AG08395 (cell line): Measurements from ENCODE around the gene CCDC3.
A peak's percentile ranks its signal among the peaks of the same experiment; 100 is the strongest.

Source experiments
- DNase-seq: peaks from one replicate; pipeline ENCODE4 v3.0.0; 2012; ENCODE audit warnings: mixed read lengths, low spot score

Gene CCDC3

DNA sequence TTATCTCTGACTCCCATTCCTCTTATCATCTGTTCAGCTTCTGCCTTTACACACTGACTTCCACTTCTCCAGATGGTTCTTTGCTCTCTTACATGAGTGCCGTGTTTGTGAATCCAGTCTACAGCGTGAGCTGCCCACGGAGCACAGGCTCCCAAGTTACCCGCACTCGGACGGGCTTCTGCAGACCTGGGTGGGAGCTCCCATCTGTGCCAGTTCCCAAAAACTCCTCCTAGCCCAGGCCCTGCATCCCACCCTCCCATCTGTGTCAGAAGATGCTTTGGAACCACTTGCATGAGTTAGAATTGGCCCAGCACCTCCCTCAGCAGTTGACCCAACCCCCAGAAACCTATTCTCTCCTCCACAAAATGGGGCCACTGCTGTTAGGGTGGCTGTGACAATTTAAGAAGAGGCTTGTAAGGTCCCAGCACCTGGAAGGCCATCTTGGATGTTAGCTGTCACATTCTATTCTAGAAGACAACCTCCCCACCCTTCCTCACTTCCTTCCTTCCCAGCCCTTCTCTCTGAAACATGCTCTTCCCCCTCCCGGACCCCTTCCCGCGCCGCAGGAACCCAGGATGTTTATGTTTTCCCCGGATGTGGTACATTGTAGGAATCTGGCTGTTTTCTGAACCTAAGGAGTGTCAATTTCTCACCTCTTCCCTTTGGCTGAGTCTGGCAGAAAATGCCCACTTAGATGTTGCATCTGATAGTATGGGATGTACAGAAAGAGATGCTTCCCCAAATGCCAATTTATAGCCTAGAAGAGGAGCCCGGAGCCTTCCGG lies 79.2 kb downstream of the CCDC3 start:
- no peak for DNase-seq

DNA sequence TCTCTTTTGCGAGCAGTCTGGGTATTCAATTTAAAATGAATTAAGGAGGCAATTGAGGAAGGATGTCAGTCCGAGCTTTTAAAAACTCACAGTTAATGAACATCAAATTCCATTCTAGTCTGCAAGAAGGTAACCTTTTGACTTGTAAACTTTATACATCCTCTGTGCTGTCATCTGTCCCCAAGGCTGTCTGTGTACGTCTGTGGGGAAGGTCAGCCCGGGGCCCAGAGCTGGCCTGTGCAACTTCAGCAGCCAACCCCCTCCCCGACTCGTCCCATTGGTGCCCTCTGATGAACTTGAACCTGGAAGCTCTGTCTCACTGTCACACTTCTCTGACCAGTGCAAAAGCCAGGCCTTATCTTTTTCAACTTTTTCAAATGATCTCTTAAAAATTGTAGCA lies 80.3 kb downstream of the CCDC3 start:
- DNase-seq = no peak

DNA sequence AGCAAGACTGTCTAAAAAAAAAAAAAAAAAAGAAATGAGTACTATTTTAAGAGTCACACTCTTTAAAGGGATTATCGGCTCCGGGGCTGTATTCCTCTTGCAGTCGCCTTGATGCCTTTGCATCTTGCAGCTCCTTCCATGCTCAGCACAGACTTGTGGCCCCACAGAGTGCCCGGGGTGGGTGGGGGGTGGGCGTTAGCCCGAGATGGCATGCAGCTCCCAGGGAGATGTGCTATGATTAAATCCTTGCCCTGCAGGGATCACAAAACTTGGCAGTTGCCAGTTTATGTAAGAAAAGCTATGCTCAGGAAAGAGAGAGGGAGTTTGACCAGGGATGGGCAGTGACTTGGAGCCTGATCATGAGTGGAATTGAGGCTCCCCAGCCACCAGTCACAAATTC lies 81.9 kb downstream of the CCDC3 start:
- DNase-seq = no peak

DNA sequence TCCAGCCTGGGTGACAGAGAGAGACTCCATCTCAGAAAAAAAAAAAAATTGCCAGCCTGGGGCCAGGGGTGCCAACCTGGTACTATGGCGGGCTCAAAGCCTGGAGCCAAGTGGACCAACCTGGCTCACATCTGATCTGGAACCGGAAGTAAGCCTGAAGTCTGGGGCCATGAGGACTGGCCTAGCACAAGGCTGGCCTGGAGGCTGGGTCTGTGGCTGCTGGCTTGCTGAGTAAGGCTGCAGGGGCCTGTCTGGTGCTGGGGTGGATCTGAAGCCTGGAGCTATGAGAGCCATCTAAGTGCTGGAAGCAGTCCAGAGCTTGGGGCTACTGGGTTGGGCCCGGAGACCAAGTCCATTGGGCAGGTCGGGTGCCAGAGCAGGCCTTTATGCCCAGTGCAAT lies 84.9 kb downstream of the CCDC3 start:
- DNase-seq = no peak

DNA sequence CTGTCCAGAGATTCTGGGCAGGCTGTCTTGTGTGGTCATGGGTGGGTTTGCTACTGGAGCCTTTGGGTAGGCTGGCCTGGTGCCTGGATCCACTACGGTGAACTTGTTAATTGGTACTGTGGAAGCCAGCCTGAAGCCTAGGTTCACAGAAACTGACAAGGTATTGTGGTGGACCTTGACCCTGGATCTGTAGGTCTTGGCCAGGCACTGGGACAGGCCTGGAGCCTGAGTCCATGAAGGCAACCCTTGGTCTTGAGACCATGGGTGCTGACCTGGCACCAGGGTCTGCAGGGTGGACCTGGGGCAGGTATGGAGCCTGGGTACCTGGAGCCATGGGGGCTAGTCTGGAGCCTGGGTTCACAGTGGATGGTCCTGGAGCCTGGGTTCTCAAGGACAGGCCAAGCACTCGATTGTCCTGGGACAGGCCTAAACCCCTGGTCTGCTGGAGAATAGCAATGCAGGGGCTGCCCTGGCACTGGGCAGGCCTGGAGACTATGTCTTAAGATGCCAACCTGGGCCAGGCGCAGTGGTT lies 85.8 kb downstream of the CCDC3 start:
- DNase-seq = no peak

DNA sequence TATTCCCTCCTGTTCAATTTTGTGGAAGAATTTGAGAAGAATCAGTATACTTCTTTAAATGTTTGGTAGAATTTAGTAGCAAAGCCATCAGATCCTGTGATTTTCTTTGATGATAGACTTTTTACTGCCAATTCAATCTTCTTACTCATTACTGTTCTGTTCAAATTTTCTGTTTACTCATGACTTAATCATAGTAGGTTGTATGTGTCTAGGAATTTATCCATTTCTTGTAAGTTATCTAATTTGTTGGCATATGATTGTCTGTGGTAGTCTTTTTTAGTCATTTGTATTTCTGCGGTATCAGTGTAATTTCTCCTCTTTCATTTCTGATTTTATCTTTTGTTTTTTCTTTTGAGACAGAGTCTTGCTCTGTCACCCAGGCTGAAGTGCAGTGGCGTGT lies 87.4 kb downstream of the CCDC3 start:
- DNase-seq = no peak

DNA sequence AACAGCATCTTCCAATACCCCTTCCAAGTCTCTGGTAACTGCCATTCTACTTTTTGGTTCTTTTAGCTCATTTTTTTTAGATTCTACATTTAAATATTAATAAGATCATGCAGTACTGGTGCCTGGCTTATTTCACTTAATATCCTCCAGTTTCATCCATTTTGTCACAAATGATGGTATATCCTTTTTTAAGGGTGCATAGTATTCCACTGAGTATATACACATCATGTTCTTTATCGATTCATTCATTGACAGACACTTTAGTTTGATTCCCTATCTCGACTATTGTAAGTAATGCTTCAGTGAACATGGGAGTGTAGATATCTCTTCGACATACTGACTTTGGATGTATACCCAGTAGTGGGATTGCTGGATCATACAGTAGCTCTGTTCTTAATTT lies 89.7 kb downstream of the CCDC3 start:
- no peak for DNase-seq

DNA sequence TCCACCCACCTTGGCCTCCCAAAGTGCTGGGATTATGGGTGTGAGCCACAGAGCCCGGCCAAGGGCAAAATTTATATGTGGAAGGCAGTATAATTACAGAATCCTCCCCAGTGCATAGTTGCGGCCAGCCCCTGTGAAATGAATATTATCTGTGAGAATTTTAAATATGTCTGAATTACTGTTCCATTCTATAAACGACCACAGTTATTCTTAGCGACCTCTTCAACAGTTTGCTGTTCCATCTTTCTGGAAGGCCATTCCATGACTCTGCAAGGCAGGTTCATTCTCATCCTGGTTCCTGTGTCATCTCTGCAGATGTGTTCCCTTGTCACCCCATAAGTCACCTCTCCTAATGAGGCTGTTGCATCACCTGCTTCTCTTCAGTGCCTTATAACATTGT lies 90.7 kb downstream of the CCDC3 start:
- no peak for DNase-seq

DNA sequence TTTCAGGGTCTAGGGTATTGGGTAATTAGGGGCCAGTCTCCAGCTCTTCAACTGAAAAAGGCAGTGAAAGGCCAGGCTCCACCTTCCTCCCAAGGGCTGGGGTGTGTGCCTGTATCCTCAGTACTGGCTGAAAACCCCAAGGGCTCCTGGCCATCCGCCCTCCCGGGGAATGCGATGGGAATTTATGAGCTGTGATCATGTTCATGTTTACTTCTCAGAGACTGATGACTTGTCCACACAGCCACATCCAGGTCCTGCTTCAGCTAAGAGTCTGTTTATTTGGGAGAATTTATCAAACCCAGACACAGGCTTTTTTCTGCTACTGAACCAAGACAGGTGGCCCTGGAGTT lies 91.7 kb downstream of the CCDC3 start:
- DNase-seq = no peak

DNA sequence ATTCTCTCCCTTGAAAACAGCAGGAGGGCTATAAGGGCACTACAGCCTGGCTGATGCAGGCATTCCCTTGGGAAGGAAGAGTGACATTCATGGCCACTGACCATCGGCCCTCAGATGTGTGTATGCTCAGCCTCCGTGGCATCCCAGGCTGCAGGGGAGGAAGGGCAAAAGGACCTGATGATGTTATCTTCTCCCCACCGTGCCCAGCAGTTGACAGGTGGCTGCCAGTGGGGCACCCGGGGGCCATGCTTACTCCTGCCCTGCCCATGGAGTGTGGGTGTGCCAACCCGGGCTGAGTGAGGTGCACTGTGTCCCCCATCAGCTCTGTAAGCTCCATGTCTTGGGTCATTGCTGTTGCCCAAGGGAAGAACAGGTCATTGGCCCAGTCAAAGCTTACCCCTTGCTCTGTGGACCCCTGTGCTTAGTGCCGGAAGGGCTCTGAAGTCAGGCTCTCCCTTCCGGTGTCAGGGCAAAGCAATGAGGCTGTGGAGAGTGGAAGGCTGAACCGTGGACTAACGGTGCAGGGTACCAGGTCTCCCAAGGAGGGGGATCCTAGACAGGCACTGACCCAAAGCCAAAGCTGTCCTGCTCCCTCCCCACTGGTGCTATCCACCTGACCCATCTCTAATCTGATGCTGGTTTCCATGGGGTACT lies 92.2 kb downstream of the CCDC3 start:
- DNase-seq = no peak

DNA sequence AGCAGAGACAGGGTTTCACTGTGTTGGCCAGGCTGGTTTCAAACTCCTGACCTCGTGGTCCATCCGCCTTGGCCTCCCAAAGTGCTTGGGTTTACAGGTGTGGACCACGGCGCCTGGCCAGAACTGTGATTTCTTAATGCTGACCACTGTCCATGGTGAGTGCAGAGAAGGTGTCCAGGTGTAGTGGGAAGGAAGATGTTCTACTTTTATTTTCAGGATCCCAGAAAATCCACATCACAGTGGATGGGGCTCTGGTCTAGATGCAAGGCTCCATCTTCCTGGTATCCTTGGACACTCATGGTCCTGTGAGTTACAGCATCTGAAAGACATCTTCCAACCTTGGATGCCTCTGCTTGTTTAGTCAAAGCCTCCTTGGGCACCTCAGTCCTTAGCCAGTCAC lies 92.7 kb downstream of the CCDC3 start:
- DNase-seq = no peak

DNA sequence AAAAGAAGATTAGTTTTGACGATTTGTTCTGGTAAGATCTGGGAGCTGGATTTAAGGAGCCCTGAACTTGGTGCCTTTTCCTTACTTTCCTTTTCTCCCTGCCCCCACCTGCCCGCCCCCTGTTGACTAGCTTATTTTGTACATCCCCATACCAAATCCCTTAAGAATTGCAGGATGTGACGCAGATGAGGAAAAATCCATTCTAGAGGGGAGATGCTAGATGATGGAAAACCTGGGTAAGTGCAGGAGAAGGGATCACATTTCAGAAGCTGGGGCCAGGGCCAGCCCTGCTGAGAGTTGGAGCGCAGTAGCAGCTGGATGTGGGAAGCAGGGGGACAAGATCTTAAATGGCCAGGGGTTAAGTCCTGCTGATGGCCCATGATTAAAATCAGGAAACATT lies 93.9 kb downstream of the CCDC3 start:
- no peak for DNase-seq

DNA sequence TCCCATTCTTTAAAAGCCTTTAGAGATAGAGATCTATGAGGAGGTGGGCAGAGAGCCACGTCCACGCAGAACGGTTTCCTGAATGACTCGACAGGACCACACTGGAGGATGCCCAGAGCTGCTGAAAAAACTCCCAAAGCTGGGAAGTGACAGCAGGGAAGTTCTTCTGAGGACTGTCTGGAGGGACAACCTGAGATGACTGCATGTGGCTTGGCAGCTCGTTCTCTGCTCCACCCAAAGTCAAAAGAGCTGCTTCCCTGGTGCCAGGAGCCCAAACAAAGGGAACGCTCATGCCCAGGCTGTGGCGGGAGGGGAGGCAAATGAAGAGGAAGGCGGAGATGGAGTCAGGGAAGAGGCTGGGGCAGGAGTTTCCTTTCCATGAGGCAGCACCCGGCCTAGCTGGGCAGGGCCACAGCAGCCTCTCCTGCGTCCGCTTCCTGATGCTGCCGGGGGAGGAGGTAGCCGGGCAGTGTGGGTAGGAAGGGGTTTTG lies 95.4 kb downstream of the CCDC3 start:
- no peak for DNase-seq

DNA sequence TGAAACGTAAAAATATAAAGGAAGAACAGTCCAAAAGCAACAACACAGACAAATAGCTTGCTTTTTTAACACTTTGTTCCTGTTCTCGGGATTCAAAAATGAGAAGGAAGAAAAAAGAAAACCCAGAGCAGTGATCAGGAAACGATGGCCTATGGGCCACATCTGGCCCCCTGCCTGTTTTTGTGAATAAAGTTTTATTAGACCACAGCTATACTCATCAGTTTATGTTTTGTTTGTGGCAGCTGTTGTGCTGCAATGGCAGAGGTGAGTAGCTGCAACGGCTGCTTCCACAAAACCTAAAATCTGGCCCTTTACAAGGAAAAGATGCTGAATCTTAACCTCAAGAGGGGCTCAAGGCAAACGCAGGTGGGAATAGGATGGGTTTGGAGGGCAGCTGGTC lies 96.4 kb downstream of the CCDC3 start:
- DNase-seq = no peak

DNA sequence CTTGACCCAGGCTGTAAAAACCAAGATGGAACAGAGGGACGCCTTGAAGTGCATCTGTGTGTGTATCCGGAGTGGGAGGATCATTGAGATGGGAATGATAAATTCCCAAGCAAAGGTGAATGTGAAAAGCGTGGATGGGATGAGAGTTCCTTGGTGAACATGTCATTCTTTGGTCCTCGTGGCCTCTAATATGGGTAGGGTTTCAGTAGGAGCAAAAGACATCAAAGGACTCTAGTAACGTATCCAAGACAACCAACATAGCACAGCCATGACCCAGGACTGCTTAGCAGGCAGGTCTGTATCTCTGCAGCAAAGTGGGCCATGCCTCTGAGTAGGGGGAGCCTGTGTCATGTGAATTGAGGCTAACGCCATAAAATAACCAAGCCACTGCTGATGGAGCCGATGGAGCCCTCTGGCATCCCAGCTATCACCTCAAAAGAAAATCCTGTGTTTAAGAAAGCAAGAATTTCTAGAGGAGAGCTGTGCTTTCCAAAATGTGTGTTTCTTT lies 98.6 kb downstream of the CCDC3 start:
- no peak for DNase-seq

DNA sequence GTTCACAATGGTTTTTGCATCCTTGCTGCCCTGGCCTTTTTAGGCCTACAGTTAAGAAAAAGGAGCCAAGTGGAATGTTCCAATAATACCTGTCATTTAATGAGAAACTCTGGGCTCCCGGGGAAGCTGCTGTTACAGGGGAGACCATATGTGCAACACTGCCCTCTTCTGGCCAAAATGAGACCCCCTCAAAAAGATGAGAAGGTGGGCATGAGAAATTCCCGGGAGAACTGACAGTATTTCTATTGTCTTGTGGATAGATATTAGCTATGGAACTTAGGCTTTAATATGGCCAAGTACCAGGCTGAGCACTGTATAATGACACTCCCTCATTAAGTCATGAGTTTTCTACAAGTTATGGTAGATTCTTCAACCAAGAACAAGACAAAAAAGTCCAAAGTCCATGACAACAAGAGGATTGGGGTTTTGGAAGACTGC lies 99.4 kb downstream of the CCDC3 start:
- peak; percentile 70 for DNase-seq

DNA sequence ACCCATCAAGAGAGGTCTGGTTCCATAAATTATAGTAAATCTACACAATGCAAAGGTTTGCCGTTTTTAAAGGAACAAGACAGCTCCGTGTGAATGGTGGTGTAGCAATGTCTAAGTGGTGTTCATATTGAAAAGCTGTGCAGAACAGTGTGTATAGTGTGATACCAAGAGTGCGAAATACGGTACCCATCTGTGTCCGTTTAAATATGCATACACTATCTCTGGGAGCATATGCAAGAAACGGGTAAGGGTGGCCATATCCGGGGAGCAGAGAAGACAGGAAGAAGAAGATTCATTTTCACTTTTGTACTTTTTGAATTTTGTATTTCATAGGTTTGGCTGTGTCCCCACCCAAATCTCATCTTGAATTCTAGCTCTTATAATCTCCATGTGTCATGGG lies 102.0 kb downstream of the CCDC3 start:
- no peak for DNase-seq

DNA sequence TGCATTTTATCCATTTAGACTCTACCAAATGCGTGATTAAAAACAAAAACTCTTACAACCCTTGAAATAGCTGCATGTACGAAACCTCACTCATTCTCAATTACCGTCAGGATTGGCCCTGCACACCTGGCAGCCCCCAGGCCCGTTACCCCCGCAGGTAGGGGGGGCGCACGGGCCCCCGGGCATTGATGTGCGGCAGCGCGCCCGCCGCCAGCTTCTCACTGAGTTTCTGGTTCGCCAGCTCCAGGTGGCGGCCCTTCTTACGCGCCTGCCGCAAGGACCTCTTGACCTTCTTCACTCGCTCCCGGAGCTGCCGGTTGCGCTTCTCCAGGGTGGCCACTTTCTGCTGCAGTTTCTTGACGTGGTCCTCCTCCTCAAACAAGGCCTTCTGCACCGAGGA lies 103.2 kb downstream of the CCDC3 start:
- no peak for DNase-seq

DNA sequence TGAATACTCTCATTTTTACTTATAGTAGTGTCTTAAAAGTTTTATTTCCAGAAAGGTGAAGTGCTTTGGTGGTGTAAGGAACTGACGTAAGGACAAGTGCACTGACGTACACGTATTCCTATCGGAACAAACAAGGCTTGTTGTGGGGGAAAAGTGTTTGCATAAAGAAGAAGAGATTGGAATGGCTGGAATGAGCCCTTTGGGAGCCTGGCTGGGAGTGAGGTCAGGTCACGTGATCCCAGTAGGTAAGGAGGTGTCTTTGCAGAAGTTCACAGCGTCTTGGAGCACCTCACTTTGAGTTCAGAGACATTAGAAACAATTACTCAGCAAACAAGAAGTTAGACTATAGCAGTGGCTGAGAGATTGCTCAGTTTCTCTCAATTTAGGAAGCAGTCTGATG lies 104.2 kb downstream of the CCDC3 start:
- no peak for DNase-seq

DNA sequence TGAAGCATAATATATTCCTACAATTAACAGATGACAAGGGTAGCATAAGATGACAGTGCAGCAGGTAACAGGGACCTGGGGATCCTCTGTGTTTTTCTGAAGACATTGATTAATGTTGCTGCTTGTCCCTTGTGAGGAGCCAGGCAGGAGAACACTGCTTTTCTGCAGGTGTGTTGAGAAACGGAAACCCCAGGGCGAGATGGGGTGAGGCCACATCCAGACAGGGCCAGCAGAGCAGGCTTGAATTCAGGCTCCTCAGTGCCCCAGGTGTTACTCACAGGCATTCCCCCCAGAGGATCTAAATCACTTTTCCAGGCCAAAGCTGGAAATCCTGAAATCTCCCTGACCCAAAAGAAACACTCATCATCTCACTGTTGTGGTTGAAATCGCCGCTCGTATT lies 105.3 kb downstream of the CCDC3 start:
- no peak for DNase-seq

DNA sequence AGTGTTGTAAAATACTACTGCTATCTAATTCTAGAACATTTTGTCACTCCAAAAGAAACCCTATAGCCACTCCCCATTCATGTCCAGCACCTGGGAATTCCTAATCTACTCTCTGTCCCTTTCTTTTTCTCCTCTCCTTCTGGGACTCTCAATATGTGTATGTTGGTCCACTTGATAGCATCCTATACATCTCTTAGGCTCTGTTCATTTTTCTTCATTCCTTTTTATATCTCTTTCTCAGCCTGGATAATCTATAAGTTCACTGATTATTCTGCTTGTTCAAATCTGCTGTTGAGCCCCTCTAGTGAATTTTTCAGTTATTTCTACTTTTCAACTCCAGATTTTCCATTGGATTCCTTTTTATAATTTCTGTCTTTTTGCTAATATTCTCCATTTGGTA lies 108.6 kb downstream of the CCDC3 start:
- DNase-seq = no peak

DNA sequence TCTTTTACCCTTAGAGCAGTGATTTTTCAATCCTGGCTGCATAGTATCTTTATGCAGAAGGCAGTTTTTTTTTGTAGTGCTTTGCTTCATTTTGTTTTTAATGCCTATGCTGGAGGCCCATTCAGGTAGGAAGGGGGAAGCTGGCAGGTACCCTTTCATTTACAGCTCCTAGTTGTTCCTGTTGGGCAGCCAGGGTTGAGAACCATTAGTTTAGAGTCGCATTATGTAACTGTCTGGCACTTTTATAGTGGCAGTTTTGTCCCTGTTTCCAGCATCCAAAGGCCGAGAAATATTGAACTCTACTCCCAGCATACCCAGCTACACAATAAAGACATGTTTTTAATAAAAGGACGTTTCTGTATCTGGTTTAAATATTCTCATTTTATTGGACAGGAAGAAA lies 110.6 kb downstream of the CCDC3 start:
- no peak for DNase-seq

DNA sequence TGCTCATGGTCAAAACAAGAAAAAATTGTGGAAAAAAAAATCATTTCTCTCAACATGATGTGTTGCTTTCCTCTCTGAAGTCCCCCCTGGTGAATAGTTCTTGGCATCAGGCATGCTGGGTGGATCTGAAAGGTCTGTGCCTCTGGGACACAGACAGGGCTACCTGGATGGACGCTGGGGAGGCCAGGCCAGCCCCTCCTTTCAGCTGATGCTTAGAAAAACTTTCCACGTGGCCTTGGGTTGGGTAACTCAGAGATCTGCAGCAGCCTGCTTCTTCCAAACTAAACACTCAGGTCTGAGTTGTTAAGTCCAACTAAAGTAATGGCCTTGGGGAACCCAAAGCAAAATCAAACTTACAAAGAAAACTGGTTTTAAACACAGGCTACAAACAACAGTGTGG lies 113.0 kb downstream of the CCDC3 start:
- no peak for DNase-seq
